Metanephros (tissue), 1 donor: ENCODE results near the gene ATG13. TPM values are rescaled to one million over a fixed set of nuclear protein-coding genes. Genes with fewer than 3 reads are reported as not detected.

Experiments
- total RNA-seq: library from RNA; depleted of rRNA; stranded (reverse); fragments of >200 nt; gene quantifications from one replicate; pipeline ENCODE4 v1.2.3, GENCODE V29; 2014

The ATG13 gene
- 77.1 TPM for total RNA-seq

DNA sequence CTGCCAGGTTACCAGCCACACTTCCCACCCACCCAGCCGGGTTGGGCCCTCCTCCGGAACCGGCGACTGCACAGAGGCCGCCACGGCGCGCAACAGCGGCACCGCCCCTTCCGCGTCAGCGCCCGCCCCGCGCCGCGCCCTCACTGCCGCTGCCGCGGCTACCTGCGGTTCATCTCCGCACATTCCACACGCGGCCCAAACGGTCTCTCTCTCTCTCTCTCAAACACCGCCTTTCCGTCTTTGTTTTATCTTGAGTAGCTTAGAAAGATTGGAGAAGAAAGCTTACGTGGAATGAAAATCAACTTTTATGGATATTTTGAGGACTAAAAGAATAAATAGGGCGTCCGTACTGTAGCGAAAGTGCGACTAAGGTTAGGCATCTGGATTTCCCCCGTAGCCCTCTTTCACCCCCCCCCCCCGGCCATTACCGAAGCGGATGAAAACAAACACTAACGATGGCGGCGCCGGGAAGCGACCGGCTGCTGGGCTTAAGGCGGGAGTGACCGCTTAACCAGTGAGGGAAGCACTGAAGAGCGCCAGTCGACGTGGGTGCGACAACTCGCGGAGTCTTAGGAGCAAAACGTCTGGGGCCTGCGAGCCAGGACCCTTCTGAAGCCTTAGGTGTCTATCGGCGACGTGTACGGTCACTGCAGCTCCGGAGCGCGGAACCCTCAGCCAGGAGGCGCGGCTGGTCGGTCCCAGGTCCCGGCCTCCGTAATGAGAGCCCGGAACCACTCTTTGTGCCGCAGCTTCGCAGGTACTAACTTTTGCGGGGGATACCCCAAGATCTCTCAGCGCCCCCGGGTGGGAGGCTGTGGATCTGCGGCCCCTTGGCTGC, at the start of gene ATG13, which contains the start of gene HARBI1:
TSS of gene ATG13 (plus strand) at position 420 of the 838 bp plus-strand sequence. CDS start 26,739 bp downstream, outside the sequence.
TSS of gene HARBI1 (minus strand) at position 94 of the 838 bp plus-strand sequence. CDS start 990 bp downstream, outside the sequence.

DNA sequence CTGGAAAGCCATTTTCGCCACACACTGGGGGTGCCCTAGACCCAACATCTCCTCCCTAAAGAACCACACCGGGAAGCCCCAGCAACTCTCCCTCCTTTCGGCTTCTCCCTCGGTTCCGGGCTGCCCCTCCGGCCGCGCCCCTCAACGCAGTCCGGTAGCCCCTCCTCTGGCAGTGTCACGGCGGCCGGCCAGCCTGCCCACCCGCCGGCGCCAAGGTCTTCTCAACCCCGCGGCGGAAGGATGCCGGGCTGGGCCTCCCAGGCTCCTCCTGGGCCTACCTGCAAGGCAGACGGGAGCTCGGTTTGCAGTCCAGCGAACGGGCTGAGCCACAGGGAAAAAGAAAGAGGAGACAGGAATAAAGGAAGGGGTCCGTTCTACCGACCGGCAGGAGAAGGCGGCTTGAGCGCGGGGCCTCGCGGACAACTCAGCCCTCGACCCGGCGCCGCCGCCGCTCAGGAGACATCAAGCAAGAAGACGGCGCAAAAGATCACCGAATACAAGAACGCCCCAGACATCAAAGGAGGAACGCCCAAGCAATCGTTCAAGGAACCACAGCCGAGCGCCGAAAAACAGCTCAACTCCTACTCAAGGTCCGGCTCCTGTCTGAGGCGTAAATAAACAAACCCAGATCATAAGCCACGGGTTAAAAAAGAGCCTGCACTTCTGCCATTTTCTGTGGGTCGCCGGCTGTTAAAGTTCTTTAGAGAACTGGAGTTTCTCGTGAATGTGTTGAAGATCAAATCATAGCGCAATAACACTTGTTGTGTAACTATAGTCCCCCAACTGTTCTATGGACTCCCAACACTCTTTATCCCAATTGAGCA, 23.6 kb upstream of the ATG13 start, which contains the start of gene AMBRA1:
TSS of gene AMBRA1 (minus strand) at position 474 of the 824 bp plus-strand sequence. CDS start 45,643 bp downstream, outside the sequence.

DNA sequence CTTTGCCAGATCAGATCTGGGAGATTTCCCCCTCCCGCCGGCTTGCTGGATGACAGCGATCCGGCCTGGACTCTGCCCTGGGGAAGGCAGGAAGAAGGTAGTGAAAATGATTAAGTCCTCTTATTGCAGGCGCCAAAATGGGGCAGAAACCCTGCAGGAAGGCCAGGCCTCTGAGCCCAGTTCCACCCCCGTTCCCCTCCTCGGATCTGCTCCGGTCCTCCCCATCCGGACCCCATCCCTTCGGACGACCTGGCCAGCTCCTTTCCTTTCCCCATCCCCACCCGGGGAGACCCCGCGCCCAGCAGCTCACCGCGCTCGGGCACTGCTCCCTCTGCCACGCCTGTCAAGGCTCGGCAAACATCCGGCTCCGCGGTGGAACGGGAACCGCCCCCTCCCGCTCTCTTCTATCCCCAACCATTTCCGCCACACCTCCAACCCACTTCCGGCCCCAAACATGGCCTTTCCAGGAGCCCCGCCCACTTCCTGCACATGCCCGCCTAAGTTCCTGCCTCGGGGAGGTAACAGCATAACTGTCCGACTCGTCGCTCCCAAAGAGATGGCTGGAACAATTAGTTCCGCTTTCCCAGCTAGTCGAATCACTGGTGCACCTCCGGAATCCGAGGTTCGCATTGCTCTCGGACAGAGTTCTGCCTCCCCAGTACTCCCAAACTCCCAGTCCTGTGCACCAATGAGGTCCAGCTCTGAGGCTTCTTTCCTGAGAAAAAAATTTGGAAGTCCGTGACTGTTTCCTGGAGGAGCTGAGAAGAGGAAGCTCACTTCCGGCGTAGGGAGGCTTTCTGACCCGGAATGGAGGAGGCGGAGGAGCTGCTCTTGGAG, 83.1 kb downstream of the ATG13 start, which contains the start of the genes ARHGAP1 and ZNF408:
TSS of gene ARHGAP1 (minus strand) at position 379 of the 837 bp plus-strand sequence. CDS start 4,512 bp downstream, outside the sequence.
TSS of gene ZNF408 (plus strand) at position 791 of the 837 bp plus-strand sequence. CDS start at position 808, 17 bp downstream.

DNA sequence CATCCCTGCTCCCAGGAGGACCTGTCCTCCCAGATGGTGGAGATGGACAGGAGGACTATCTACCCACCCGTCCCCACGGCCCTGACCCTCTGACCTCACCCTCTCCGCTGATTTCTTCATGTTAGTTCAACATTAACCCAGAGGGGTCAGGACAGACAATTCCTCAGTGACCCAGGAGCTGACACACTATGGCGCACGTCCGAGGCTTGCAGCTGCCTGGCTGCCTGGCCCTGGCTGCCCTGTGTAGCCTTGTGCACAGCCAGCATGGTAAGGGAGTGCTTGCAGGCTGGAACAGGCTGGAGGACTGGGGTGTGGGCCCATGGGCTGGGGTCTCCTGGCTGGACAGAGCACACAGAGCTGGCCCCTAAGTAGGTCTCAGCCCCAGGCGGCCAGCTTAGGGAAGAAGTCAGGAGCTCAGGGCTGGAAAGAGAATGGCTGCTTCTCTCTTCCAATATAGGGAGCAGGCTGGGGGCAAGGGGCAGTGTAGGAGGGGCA, 101.7 kb downstream of the ATG13 start, which contains the start of gene F2:
TSS of gene F2 (plus strand) at position 166 of the 495 bp plus-strand sequence. CDS start at position 189, 23 bp downstream.

Other genes starting within 250 kb of the ATG13 start
- 288 TPM for gene MDK, start 235.9 kb upstream of the ATG13 start, total RNA-seq
- gene CHRM4, start 225.8 kb upstream of the ATG13 start, total RNA-seq: 0.18 TPM
- 46.8 TPM for gene AMBRA1, start 23.5 kb upstream of the ATG13 start, total RNA-seq
- gene HARBI1, start 326 bp upstream of the ATG13 start, total RNA-seq: 5.2 TPM
- 36.0 TPM for gene ARHGAP1, start 83.1 kb downstream of the ATG13 start, total RNA-seq
- 5.4 TPM for gene ZNF408, start 83.5 kb downstream of the ATG13 start, total RNA-seq
- 0.35 TPM for gene F2, start 101.7 kb downstream of the ATG13 start, total RNA-seq
- 79.1 TPM for gene CKAP5, start 228.7 kb downstream of the ATG13 start, total RNA-seq